Naive B cell (primary cell): ENCODE data around the gene ACCSL. TPM values are rescaled to one million over a fixed set of nuclear protein-coding genes. Genes with fewer than 3 reads are reported as not detected.
A peak's percentile ranks its signal among the peaks of the same experiment; 100 is the strongest.

Source experiments
- ATAC-seq, 2 donors: fragments of 150-1000 bp; cut with Tn5 transposase; 2 replicates each; pipeline ENCODE4 v1.10.0; 2021; ENCODE audit warnings: low read depth in 2 of 2, mild to moderate bottlenecking in 2 of 2, moderate library complexity in 2 of 2
- DNase-seq: peaks from one replicate; pipeline ENCODE4 v3.0.0; 2022
- H3K27ac Mint-ChIP-seq, 6 donors: one replicate each; pipeline ENCODE4 v1.8.0; 2020 to 2022; ENCODE audit warnings: mild to moderate bottlenecking in 6 of 6, mixed read lengths in 6 of 6, moderate library complexity in 5 of 6, inconsistent platforms in 2 of 6
- H3K27me3 Mint-ChIP-seq, 3 donors: one replicate each; pipeline ENCODE4 v1.8.0; 2021 to 2022; ENCODE audit warnings: mixed read lengths in 3 of 3, mild to moderate bottlenecking in 1 of 3
- H3K36me3 Mint-ChIP-seq, 2 donors: one replicate each; pipeline ENCODE4 v1.8.0; 2020 to 2022; ENCODE audit warnings: mixed read lengths in 2 of 2, inconsistent platforms in 1 of 2, mild to moderate bottlenecking in 1 of 2
- H3K4me1 Mint-ChIP-seq, 3 donors: one replicate each; pipeline ENCODE4 v1.8.0; 2020 to 2022; ENCODE audit warnings: mixed read lengths in 3 of 3, inconsistent platforms in 1 of 3, mild to moderate bottlenecking in 1 of 3, moderate library complexity in 1 of 3
- H3K4me3 Mint-ChIP-seq, 8 donors: one replicate each; pipeline ENCODE4 v1.8.0; 2020 to 2022; ENCODE audit warnings: mild to moderate bottlenecking in 8 of 8, mixed read lengths in 8 of 8, moderate library complexity in 8 of 8, inconsistent platforms in 2 of 8
- H3K9me3 Mint-ChIP-seq, 7 donors: one replicate each; pipeline ENCODE4 v1.8.0; 2020 to 2022; ENCODE audit warnings: mixed read lengths in 7 of 7, mild to moderate bottlenecking in 5 of 7, inconsistent platforms in 2 of 7, moderate library complexity in 1 of 7
- polyA plus RNA-seq, 6 donors: library from polyadenylated mRNA; unstranded; fragments of 300-500 nt; fragmentation: Illumina TruSeq; gene quantifications; one replicate each; pipeline ENCODE4 v1.2.3, GENCODE V29; 2021; ENCODE audit warnings: low read depth in 6 of 6

ACCSL gene
- polyA plus RNA-seq, 6 donors from 2014 or later, result not detected

DNA sequence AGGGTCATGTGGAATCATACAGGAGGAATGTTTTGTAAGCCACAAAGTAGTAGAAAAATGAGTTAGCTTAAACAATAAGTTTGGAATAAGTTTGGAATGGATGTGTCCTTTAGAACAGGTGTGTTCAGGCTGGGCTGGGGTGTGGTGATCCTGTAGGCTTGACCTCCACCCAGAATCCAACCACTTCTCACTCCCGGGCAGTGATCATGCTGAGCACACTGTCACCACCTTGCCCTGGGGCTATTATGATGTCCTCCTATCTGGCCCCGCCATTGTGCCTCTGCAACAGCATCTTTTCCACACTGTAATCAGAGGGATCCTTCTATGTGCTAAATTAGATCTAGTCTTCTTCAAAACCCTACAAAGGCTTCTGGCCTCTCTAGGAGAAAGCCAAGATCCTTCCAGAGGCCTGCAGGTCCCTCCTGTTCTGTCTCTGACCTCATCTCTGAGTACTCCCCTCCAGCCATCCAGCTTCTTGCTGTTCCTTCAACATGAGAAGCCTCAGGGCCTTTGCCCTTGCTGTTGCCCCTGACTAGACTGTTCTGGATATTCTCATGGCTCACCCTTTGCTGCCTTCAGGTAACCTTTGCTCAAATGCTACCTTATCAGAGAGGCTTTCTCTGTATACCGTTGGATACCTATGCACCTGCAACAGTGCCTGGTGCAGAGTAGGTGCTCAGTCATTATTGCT lies 18.8 kb upstream of the ACCSL start:
- no peak overlapping the region for H3K27ac Mint-ChIP-seq
- no peaks in the 10 kb centered on the region for H3K4me1 Mint-ChIP-seq
- no peak overlapping the region for H3K4me3 Mint-ChIP-seq
- H3K9me3 Mint-ChIP-seq, result peaks cover 0 to 33% (median 16%) of the 10 kb centered on the region in 7 donors
- ATAC-seq (no peak), DNase-seq (no peak)
- H3K36me3 Mint-ChIP-seq, result peaks cover 0 to 9% of the 10 kb centered on the region in 2 donors
- peaks cover 31 to 66% (median 66%) of the 10 kb centered on the region in 3 donors for H3K27me3 Mint-ChIP-seq

DNA sequence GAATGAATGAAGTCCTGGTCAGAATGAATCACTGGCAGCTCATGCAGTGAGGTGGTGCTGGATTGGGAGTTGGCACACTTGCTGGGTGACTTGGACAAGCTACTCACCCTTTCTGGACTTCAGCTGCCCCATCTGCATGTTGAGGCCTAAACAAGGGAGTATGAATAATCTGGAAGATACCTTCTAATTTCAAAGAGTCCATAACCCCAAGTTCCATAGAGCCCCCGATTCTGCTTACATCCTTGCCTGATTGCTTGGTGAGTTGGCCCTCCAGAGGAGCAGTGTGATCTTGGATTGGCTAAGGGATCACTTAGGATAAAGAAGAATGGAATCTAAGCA lies 18.3 kb upstream of the ACCSL start:
- H3K4me3 Mint-ChIP-seq, result no peak overlapping the region
- H3K27me3 Mint-ChIP-seq, result peaks cover 31 to 65% (median 64%) of the 10 kb centered on the region in 3 donors
- DNase-seq (no peak), ATAC-seq (no peak)
- peaks cover 0 to 9% of the 10 kb centered on the region in 2 donors for H3K36me3 Mint-ChIP-seq
- no peak overlapping the region for H3K27ac Mint-ChIP-seq
- peaks cover 0 to 28% (median 16%) of the 10 kb centered on the region in 7 donors for H3K9me3 Mint-ChIP-seq
- H3K4me1 Mint-ChIP-seq, result no peaks in the 10 kb centered on the region

DNA sequence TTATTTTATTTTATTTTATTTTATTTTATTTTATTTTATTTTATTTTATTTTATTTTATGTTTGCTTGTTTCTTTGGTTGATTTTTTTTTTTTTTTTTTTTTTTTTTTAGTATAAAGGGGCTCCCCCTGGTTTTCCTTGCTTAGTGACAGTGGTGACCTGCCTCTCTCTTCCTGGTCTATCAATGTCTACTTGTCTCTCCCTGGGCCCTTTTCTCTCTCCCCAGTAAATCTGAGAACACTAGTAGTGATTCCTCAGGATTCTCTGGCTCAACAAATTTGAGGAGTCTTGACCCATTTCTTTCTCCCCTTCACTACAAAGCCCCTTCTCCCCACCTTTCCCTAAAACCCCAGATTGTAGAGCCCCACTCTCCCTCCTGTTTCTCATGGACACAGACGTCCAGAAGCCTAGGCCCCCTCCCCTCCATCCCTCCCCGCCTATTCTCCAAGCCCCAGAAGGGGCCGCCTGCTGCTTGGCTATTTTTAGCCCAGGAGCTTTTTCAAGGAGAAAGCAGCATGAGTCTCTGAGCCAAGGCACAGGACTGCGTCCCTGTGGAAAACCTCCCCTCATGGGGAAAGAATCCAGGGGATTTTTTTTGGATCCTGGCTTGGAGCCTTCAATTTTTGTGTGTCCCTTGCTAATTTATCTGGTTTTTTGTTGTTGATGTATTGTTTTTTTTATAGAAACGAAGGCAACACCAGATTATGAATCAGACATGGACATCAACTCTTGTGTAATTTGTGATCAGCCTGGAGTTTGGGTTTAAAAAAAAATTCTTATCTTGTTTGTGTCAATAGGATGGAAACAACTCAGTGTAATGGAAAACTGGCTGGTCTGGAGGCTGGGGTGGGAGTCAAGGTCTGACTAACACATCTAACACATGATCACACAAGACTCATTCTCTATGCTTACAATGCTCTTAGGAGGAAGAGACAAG lies 17.5 kb upstream of the ACCSL start:
- peaks cover 0 to 21% (median 15%) of the 10 kb centered on the region in 7 donors for H3K9me3 Mint-ChIP-seq
- H3K4me1 Mint-ChIP-seq, result no peaks in the 10 kb centered on the region
- H3K4me3 Mint-ChIP-seq, result no peak overlapping the region
- no peak overlapping the region for H3K27ac Mint-ChIP-seq
- peaks cover 0 to 9% of the 10 kb centered on the region in 2 donors for H3K36me3 Mint-ChIP-seq
- H3K27me3 Mint-ChIP-seq, result peaks cover 35 to 65% (median 64%) of the 10 kb centered on the region in 3 donors
- no peak for DNase-seq
- ATAC-seq, result no peak

DNA sequence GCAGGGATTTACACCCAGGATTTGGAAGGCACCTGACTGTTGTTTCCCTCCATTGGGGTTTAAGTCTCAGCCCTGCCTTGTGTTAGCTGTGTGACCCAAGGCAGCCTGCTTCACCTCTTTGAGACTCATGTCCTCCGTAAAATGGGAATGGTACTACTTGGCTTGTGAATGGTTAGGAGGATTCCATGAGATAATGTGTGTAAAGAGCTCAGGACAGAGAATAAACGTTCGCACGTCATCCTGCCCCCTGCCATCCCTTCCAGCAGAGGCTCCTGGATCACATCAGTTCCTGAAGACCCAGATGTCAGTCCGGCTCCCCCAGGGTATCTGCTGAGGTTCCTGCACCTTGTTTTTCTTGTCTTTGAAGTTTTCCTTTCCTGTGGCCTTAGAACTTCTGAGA lies 16.8 kb upstream of the ACCSL start:
- Mint-ChIP-seq H3K9me3 (peaks cover 0 to 16% (median 13%) of the 10 kb centered on the region in 7 donors), H3K4me1 (no peaks in the 10 kb centered on the region), H3K36me3 (peaks cover 0 to 5% of the 10 kb centered on the region in 2 donors), H3K4me3 (no peak overlapping the region), H3K27ac (no peak overlapping the region), H3K27me3 (peaks cover 35 to 62% (median 61%) of the 10 kb centered on the region in 3 donors)
- DNase-seq (no peak), ATAC-seq (no peak)

DNA sequence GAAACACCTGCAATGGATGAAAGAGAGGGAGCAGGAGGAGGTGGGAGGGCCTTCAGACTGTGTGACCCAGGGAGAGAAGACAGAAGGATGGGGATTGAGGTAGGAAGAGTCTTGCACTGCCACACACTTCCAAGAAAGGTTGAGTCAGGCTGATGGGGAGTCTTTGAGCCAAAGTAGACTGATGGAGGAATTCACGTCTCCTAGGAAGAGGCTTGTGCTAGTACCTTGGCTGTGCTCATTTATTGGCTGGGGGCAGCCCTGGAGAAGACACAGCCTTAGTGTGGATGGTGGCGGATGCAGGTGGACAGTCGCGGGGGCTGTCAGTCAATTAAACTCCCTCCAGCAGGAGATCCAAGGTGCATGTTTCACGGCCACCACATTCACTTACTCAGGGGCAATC lies 16.2 kb upstream of the ACCSL start:
- no peak for DNase-seq
- Mint-ChIP-seq H3K36me3 (no peaks in the 10 kb centered on the region), H3K27ac (no peak overlapping the region), H3K4me3 (no peak overlapping the region), H3K9me3 (peaks cover 0 to 10% (median 8%) of the 10 kb centered on the region in 7 donors), H3K4me1 (no peaks in the 10 kb centered on the region), H3K27me3 (peaks cover 35 to 57% (median 56%) of the 10 kb centered on the region in 3 donors)
- ATAC-seq, result no peak

DNA sequence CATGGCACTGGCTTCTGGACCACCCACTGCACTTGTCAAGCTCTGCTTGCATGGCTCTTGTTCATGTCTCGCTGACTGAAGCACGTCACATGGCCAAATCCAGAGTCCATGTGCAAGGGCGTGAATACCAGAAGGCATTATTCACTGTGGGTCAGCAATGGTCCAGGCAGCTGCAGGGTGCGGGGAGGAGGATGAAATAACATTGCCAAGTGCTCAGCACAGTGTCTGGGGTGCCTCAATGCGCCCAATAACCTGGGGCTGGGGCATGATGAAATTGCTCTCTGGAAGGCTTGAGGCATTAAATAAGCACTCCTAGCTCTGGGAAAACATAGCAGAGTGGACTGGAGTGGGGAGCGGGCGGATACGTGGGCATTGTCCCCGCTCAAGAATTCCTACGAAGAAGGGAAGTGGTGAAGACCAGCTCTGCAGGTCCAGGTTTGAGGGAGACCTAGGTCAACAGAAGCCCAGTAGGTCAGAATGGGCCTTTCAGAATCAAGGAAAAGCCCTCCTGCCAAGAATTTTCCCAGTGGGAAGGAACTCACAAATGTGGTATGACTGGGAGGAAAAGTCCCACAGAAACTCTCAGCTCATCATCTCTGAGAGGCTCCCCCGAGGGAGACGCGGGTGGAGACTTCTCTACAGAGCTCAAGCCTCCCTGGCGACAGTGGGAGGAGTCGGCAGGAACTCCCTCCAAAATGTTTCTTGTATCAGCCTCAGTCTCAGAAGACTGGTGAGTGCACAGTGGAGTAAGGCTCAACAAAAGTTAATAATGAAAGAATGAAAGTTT lies 15.3 kb upstream of the ACCSL start:
- H3K9me3 Mint-ChIP-seq, result peaks cover 0 to 2% (median under 1%) of the 10 kb centered on the region in 7 donors
- DNase-seq (no peak), ATAC-seq (no peak)
- no peak overlapping the region for H3K27ac Mint-ChIP-seq
- no peaks in the 10 kb centered on the region for H3K4me1 Mint-ChIP-seq
- H3K27me3 Mint-ChIP-seq, result peaks cover 35 to 56% (median 48%) of the 10 kb centered on the region in 3 donors
- H3K4me3 Mint-ChIP-seq, result no peak overlapping the region
- no peaks in the 10 kb centered on the region for H3K36me3 Mint-ChIP-seq

DNA sequence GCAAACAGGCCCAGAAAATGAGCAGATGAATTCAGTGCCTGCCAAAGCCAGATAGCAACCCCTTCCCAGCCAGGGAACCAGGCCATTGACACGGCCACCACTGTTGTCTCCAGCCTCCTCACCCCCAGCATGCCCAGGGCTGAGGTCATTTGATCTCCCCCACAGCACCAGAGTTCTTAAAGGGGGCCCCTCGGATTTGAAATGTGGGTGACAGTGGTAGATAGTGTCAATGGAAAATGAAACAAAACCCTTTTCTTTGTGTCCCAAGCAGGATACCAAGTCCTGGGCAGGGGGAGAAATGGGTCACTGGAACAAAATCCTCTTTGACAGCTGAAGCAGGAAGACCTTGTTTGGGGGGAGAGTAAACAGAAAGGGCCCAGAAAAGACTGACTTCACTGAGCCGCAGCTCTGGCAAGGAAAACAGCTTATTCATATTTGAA lies 14.3 kb upstream of the ACCSL start:
- Mint-ChIP-seq H3K27ac (peak overlapping the region in 1 of 6 donors; percentile 73), H3K4me1 (no peaks in the 10 kb centered on the region), H3K27me3 (peaks cover 43 to 66% (median 55%) of the 10 kb centered on the region in 3 donors), H3K9me3 (peaks cover 0 to 6% (median 1%) of the 10 kb centered on the region in 7 donors), H3K36me3 (no peaks in the 10 kb centered on the region), H3K4me3 (no peak overlapping the region)
- DNase-seq, result no peak
- no peak for ATAC-seq

DNA sequence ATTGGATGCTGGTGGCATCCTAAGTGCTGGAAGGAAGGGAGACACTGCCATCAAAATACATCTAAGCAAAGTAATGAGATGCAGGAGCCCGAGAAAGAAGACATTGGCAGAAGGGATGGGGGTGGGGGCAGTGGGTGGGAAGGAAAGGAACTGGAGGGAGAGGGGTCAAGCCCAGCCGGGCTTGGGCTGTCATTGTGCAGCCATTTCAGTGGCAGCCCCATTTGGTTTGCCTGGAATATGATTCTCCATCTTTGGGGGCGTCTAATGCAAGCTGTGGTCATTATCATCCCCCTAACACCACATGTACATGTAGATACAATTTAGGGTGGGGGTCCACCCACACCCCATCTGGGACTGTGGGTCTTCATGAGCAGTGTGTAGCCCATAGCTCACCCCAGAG lies 13.9 kb upstream of the ACCSL start:
- Mint-ChIP-seq H3K4me1 (no peaks in the 10 kb centered on the region), H3K9me3 (peaks cover 0 to 6% (median 1%) of the 10 kb centered on the region in 7 donors), H3K27ac (peak overlapping the region in 1 of 6 donors; percentile 73), H3K27me3 (peaks cover 39 to 67% (median 54%) of the 10 kb centered on the region in 3 donors), H3K36me3 (no peaks in the 10 kb centered on the region), H3K4me3 (no peak overlapping the region)
- DNase-seq (no peak), ATAC-seq (no peak)

DNA sequence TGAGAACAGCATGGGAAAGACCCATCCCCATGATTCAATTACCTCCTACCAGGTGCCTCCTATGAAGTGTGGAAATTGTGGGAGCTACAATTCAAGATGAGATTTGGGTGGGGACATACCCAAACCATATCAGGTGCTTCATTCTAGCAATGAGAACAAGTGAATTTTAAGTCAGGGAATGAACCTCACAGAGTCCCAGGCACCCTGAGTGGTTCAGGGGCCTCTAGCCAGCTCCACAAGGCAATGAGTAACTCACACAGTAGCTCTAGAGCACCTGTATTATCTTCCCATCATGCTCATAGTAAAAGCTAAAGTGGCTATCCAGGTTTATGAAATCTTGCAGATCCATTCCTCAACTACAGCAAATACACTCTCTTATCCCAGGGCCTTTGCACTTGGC lies 13.1 kb upstream of the ACCSL start:
- Mint-ChIP-seq H3K36me3 (no peaks in the 10 kb centered on the region), H3K4me1 (no peaks in the 10 kb centered on the region), H3K27me3 (peaks cover 32 to 63% (median 47%) of the 10 kb centered on the region in 3 donors), H3K4me3 (no peak overlapping the region), H3K9me3 (peaks cover 0 to 6% (median 2%) of the 10 kb centered on the region in 7 donors), H3K27ac (no peak overlapping the region)
- DNase-seq, result no peak
- no peak for ATAC-seq

DNA sequence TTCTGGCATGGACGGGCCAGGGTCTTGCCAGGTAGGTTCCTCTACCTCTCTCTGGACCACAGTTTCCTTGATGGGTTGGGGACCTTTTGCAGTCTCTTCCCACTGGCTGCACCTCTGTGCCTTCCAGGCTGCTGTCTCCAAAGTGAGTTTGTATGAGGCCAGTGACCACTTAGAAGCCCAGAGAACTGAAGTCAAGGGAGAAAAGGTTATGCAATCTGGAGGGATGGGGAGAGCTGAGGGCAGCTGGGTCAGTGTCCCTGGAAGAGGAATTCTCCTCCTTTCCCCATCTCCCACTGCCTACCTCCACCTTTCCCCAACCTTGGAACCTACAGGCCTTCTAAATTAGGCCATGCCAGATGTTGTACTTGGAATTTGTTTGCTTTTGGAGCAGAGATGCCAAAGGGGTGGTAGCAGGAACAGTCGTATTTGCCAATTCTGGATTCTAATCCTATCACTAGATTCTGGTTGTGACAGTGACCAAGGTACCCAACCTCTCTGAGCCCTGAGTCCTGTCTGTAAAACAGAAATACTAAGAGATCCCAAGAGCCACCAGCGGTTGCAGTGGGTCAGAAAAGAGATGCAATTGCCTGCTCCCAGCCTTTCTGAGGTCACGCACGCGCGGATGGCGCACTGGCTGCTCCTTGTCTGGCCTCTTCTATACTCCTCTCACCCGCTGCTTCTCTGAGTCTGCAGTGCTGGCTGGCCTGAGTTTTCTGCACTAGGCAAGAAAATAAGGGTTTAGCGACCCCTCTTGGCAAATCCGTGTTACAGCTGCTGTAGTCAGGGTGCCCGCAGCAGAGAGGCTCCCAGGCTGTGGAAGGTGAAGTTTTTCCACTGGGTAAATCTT lies 10.7 kb upstream of the ACCSL start:
- Mint-ChIP-seq H3K36me3 (peaks cover 0 to 17% of the 10 kb centered on the region in 2 donors), H3K9me3 (peaks cover 8 to 24% (median 16%) of the 10 kb centered on the region in 7 donors), H3K27ac (no peak overlapping the region), H3K27me3 (peaks cover 18 to 39% (median 27%) of the 10 kb centered on the region in 3 donors), H3K4me3 (no peak overlapping the region), H3K4me1 (no peaks in the 10 kb centered on the region)
- DNase-seq, result no peak
- no peak for ATAC-seq

DNA sequence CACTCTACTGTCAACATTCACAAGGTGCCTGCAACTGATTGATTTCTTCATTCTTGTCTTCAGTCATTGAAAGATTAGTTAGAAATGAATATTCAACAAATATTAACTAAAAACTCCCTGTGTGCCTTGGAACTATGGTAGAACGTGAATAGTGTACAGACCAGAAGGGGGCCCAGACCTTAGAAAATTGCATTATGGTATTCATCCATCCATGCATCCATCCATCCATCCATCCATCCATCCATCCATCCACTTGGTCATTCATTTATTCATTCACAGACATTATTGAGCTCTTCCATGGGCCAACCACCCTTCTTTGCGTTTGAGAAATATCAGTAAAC lies 10.2 kb upstream of the ACCSL start:
- H3K27me3 Mint-ChIP-seq, result peaks cover 13 to 33% (median 21%) of the 10 kb centered on the region in 3 donors
- ATAC-seq (no peak), DNase-seq (no peak)
- peaks cover 8 to 24% (median 16%) of the 10 kb centered on the region in 7 donors for H3K9me3 Mint-ChIP-seq
- H3K27ac Mint-ChIP-seq, result no peak overlapping the region
- peaks cover 0 to 17% of the 10 kb centered on the region in 2 donors for H3K36me3 Mint-ChIP-seq
- no peaks in the 10 kb centered on the region for H3K4me1 Mint-ChIP-seq
- no peak overlapping the region for H3K4me3 Mint-ChIP-seq

DNA sequence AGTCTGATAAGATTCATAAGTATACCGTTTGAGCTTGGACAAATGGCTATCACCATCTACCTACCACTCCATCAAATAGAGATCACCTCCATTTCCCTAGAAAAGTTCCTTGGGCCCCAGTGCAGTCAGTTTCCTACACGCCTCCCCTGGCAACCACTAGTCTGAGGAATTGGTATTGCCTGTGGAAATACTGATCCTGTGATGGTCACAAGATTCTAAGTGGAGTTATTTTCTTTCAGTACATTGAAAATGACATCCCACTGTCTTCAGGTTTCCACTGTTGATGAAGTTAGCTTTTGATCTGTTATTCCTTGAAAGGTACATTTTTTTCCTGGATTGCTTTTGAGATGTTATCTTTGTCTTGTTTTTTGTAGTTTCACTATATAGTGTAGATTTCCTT lies 4.6 kb upstream of the ACCSL start:
- H3K27ac Mint-ChIP-seq, result no peak overlapping the region
- ATAC-seq, result no peak
- no peaks in the 10 kb centered on the region for H3K4me1 Mint-ChIP-seq
- H3K36me3 Mint-ChIP-seq, result peaks cover 0 to 17% of the 10 kb centered on the region in 2 donors
- H3K4me3 Mint-ChIP-seq, result no peak overlapping the region
- H3K27me3 Mint-ChIP-seq, result peaks cover 18 to 20% (median 19%) of the 10 kb centered on the region in 3 donors
- no peak for DNase-seq
- peaks cover 8 to 21% (median 14%) of the 10 kb centered on the region in 7 donors for H3K9me3 Mint-ChIP-seq
